WERI-Rb-1 (cell line): ENCODE data around the gene NFATC1.

Experiments
- DNase-seq: peaks from one replicate; pipeline ENCODE4 v3.0.0-alpha.2; 2020
- H3K27ac ChIP-seq: fragments of 250-450 bp; sonication (Bioruptor Pico); 2 replicates; pipeline ENCODE4 v1.5.1; 2020; ENCODE audit warnings: mild to moderate bottlenecking, moderate library complexity
- H3K27me3 ChIP-seq: fragments of 250-450 bp; sonication (Bioruptor Pico); 2 replicates; pipeline ENCODE4 v1.5.1; 2021; ENCODE audit warnings: mild to moderate bottlenecking, low read depth, moderate library complexity; ENCODE audit not compliant: insufficient read depth, severe bottlenecking
- H3K36me3 ChIP-seq: fragments of 250-450 bp; sonication (Bioruptor Pico); 2 replicates; pipeline ENCODE4 v1.5.1; 2020; ENCODE audit warnings: mild to moderate bottlenecking, moderate library complexity
- H3K4me3 ChIP-seq: 2 replicates; pipeline ENCODE4 v1.5.1; 2011; ENCODE audit warnings: low read depth, mild to moderate bottlenecking, control low read depth, low read length
- H3K9me3 ChIP-seq: fragments of 250-450 bp; sonication (Bioruptor Pico); 2 replicates; pipeline ENCODE4 v1.5.1; 2021; ENCODE audit warnings: mild to moderate bottlenecking, moderate library complexity; ENCODE audit not compliant: severe bottlenecking
- TF ChIP-seq, protein P1 (sequence below): IDR thresholded peaks from 2 replicates; pipeline ENCODE4 v1.5.1; 2011; ENCODE audit warnings: low read depth, mild to moderate bottlenecking, control low read depth, inconsistent platforms, low read length

Gene NFATC1

DNA sequence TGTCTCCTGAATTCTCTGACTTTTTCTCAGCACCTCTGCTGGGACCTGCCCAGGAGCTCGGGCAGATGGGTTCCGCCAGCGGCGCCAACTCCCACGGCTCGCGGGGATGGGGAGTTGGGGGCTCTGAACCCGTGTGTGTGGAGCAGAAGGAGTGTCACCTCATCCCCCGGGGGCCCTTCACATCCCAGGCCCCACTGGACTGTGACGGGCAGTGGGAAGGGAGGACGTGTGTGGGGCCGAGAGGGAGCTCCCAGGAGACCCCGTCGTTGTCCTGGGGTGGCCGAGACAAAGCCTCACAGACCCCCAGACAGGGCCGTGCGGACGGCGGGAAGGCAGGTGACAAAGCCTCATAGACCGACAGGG, 153.9 kb downstream of the NFATC1 start:
- no peak for DNase-seq
- Histone ChIP-seq H3K36me3 (no peaks in the 10 kb centered on the region), H3K27ac (no peak overlapping the region), H3K9me3 (peaks cover 2% of the 10 kb centered on the region), H3K4me3 (no peak overlapping the region), H3K27me3 (no peaks in the 10 kb centered on the region)
- TF ChIP-seq, protein P1, sequence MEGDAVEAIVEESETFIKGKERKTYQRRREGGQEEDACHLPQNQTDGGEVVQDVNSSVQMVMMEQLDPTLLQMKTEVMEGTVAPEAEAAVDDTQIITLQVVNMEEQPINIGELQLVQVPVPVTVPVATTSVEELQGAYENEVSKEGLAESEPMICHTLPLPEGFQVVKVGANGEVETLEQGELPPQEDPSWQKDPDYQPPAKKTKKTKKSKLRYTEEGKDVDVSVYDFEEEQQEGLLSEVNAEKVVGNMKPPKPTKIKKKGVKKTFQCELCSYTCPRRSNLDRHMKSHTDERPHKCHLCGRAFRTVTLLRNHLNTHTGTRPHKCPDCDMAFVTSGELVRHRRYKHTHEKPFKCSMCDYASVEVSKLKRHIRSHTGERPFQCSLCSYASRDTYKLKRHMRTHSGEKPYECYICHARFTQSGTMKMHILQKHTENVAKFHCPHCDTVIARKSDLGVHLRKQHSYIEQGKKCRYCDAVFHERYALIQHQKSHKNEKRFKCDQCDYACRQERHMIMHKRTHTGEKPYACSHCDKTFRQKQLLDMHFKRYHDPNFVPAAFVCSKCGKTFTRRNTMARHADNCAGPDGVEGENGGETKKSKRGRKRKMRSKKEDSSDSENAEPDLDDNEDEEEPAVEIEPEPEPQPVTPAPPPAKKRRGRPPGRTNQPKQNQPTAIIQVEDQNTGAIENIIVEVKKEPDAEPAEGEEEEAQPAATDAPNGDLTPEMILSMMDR = no peak

DNA sequence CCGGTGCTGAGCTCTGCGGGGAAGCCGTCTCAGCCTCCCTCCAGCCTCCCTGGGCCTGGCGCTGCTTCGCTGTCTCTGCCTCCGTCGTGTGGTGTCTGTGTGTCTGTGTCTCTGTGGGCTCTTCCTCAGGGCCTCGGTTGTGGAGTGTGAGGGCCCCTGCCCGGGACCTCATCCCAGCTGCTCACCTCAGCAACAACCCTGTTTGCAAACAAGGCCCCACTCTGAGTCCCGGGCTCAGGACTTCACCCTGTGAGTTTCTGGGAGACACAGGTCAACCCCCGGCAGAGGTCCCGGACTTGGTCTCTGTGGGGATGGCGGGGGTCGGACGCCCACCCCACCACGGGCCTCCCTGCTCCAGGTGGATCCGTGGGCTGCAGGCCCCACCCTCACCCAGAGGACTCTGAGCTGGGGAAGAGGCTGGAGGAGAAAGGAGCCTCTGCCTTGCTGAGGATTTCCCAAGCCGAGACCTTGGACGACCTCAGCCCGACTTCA, 156.5 kb downstream of the NFATC1 start:
- H3K27me3 ChIP-seq = no peaks in the 10 kb centered on the region
- H3K9me3 ChIP-seq = peaks cover 2% of the 10 kb centered on the region
- no peaks in the 10 kb centered on the region for H3K36me3 ChIP-seq
- H3K27ac ChIP-seq = no peak overlapping the region
- H3K4me3 ChIP-seq = no peak overlapping the region
- DNase-seq = no peak
- TF ChIP-seq, protein P1 = no peak

DNA sequence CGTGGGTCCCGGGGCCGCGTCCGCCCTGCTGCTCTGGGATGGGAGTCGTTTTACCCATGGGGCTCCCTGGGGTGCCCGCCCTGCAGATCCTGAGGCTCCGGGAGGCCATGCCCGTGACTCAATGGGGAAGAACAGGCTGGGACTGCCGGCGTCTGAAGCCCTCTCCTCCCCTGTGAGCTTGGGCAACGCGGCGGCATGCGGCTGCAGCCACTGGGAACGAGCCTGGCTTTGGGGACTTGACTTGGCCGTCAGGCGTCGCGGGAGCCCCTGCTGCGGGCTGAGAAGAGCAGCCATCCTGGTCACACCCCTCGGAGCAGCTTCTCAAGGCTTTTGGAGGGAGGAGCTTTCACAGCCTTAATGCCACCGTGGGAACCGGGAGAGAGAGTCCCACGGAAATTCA, 157.0 kb downstream of the NFATC1 start:
- H3K27me3 ChIP-seq = no peaks in the 10 kb centered on the region
- TF ChIP-seq, protein P1 = no peak

DNA sequence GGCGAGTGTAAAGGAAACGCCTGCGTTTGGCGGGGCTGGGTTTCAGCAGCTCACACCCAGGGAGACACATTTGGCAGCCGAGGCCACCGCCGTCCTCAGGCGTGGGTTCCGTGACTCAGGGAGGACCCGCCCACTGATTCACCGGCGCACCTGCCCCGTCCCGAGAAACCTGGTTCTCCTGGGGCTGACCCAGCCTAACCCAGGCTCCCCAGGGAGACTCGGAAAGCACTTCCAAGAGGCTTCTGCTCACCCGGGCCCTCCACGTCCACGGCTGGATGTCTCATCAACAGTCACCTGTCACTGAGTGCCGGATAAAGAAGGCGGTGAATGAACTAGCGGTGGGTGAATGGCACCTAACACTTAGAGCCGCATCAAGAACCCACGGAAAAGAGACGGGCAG, 157.4 kb downstream of the NFATC1 start:
- Histone ChIP-seq H3K9me3 (peaks cover 2% of the 10 kb centered on the region), H3K27me3 (no peaks in the 10 kb centered on the region), H3K27ac (no peak overlapping the region), H3K36me3 (no peaks in the 10 kb centered on the region), H3K4me3 (no peak overlapping the region)
- TF ChIP-seq, protein P1 = no peak
- DNase-seq = no peak

More for the DNA sequence above, 157.0 kb downstream of the NFATC1 start:
- no peaks in the 10 kb centered on the region for H3K36me3 ChIP-seq
- peaks cover 2% of the 10 kb centered on the region for H3K9me3 ChIP-seq
- H3K4me3 ChIP-seq = no peak overlapping the region
- no peak for DNase-seq
- no peak overlapping the region for H3K27ac ChIP-seq

DNA sequence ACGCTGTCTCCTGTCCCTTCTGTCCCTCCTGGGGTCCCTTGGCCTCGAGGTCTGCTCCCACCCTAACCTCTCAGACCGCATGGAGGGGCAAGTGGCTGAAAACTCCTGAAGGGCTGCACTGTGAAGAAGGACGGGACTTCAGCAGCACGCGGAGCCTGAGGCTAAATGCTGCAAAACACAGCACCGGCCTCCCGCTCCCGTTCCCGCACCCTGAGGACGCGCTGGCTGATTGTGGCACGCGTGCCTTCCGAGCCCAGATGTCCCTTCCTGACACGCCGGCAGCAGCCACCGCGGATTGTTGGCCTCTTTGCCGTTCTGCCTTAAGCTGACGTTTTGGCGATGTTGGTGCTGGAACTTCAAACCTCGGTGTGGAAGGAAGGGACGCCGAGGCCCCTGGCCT, 158.0 kb downstream of the NFATC1 start:
- Histone ChIP-seq H3K27me3 (no peaks in the 10 kb centered on the region), H3K9me3 (no peaks in the 10 kb centered on the region), H3K4me3 (no peak overlapping the region), H3K36me3 (no peaks in the 10 kb centered on the region), H3K27ac (no peak overlapping the region)
- TF ChIP-seq, protein P1 = no peak
- DNase-seq = no peak

DNA sequence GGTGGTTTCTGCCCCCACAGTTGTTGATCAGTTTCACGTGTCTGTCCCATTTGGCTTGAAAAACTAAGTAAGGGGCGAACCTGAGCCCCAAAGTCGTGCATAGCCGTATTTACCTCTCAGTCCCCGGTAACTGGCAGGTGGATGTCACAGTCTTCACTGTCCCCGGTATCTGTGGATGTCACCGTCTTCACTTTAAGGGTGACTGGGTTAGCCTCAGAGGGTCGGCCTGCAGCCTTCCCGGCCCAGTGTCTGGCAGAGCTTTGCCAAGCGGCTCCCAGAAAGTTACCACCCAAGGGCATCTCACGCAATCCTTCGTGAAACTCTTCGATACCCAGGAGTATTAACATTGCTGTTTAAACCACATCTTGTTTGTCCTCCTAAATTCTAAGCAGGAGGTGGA, 158.6 kb downstream of the NFATC1 start:
- H3K27me3 ChIP-seq = no peaks in the 10 kb centered on the region
- no peak for DNase-seq
- no peak overlapping the region for H3K27ac ChIP-seq
- H3K9me3 ChIP-seq = no peaks in the 10 kb centered on the region
- TF ChIP-seq, protein P1 = no peak
- no peaks in the 10 kb centered on the region for H3K36me3 ChIP-seq
- no peak overlapping the region for H3K4me3 ChIP-seq
